GM23338 (cell line): ENCODE data around the gene PTGDS.

Source experiments
- CREB1 ChIP-seq: fragments of 250-450 bp; sonication (Bioruptor Pico); IDR thresholded peaks from 2 replicates; pipeline ENCODE4 v1.5.0; 2020; ENCODE audit warnings: low read depth, mild to moderate bottlenecking, moderate library complexity
- EZH2 ChIP-seq: fragments of 200-600 bp; sonication (generic); IDR thresholded peaks from one replicate; pipeline ENCODE4 v1.8.0; 2017; ENCODE audit warnings: antibody characterized with exemption, mild to moderate bottlenecking, low read depth; ENCODE audit not compliant: unreplicated experiment
- EZH2phosphoT487 ChIP-seq: fragments of 200-600 bp; sonication (generic); IDR thresholded peaks from one replicate; pipeline ENCODE4 v1.8.1; 2018; ENCODE audit warnings: antibody characterized with exemption; ENCODE audit not compliant: unreplicated experiment
- JUNB ChIP-seq: IDR thresholded peaks from one replicate; pipeline ENCODE4 v1.6.1; 2016; ENCODE audit warnings: antibody characterized with exemption; ENCODE audit not compliant: unreplicated experiment
- NANOG ChIP-seq: IDR thresholded peaks from 2 replicates; pipeline ENCODE4 v1.6.1; 2016; ENCODE audit warnings: antibody characterized with exemption, borderline replicate concordance
- POLR2AphosphoS5 ChIP-seq: IDR thresholded peaks from 2 replicates; pipeline ENCODE4 v1.6.1; 2016; ENCODE audit warnings: antibody characterized with exemption, low read depth
- STAT1 ChIP-seq: IDR thresholded peaks from one replicate; pipeline ENCODE4 v1.6.1; 2016; ENCODE audit warnings: antibody characterized with exemption; ENCODE audit not compliant: unreplicated experiment
- ZNF114 ChIP-seq: fragments of 250-450 bp; sonication (Bioruptor Pico); IDR thresholded peaks from 2 replicates; pipeline ENCODE4 v1.5.0; 2020; ENCODE audit warnings: mild to moderate bottlenecking, moderate library complexity
- ZNF331 ChIP-seq: fragments of 250-450 bp; sonication (Bioruptor Pico); IDR thresholded peaks from 2 replicates; pipeline ENCODE4 v1.5.0; 2020; ENCODE audit warnings: low read depth, mild to moderate bottlenecking, moderate library complexity
- TF ChIP-seq, protein P1 (sequence below), 2 experiments: fragments of 200-600 bp in 1 of 2; sonication (generic) in 1 of 2; conservative IDR thresholded peaks; 2 replicates each; pipeline versions ENCODE4 v1.5.1 to v1.6.1; 2016 to 2017; ENCODE audit warnings: antibody characterized with exemption in 2 of 2, low read depth in 2 of 2, mild to moderate bottlenecking in 2 of 2, moderate library complexity in 1 of 2
- TF ChIP-seq, protein P2 (sequence below): IDR thresholded peaks from one replicate; pipeline ENCODE4 v1.6.1; 2018; ENCODE audit warnings: antibody characterized with exemption; ENCODE audit not compliant: unreplicated experiment
- TF ChIP-seq, protein P3 (sequence below): IDR thresholded peaks from 2 replicates; pipeline ENCODE4 v1.6.1; 2016; ENCODE audit warnings: antibody characterized with exemption

DNA sequence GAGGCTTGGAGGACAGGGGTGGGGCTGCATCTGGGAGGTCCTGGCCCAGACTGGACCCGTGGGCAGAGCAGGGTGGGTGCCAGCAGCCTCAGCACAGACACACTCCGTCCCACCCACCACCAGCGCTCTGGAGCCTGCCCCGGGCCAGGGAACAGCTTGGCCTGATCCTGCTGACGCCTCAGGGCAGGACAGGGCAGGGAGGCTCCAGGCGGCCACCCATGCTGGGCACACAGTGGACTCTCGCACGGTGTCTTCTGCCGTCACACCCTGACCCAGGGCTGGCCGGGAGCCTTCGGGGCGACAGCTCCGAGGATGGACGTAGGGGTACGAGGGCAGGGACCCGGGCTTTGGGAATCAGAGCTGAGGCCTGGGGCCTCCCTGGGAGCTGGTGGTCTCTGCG, 8.2 kb upstream of the PTGDS start:
- TF ChIP-seq, protein P1, sequence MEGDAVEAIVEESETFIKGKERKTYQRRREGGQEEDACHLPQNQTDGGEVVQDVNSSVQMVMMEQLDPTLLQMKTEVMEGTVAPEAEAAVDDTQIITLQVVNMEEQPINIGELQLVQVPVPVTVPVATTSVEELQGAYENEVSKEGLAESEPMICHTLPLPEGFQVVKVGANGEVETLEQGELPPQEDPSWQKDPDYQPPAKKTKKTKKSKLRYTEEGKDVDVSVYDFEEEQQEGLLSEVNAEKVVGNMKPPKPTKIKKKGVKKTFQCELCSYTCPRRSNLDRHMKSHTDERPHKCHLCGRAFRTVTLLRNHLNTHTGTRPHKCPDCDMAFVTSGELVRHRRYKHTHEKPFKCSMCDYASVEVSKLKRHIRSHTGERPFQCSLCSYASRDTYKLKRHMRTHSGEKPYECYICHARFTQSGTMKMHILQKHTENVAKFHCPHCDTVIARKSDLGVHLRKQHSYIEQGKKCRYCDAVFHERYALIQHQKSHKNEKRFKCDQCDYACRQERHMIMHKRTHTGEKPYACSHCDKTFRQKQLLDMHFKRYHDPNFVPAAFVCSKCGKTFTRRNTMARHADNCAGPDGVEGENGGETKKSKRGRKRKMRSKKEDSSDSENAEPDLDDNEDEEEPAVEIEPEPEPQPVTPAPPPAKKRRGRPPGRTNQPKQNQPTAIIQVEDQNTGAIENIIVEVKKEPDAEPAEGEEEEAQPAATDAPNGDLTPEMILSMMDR (conservative IDR thresholded peaks at IDR 0.05; ENCODE audit: low read depth in 2 of 2): no peak
- no peak for TF ChIP-seq EZH2phosphoT487
- no peak for TF ChIP-seq CREB1 (CRISPR knock-in tag)
- no peak for TF ChIP-seq STAT1
- no peak for TF ChIP-seq EZH2
- TF ChIP-seq, protein P2, sequence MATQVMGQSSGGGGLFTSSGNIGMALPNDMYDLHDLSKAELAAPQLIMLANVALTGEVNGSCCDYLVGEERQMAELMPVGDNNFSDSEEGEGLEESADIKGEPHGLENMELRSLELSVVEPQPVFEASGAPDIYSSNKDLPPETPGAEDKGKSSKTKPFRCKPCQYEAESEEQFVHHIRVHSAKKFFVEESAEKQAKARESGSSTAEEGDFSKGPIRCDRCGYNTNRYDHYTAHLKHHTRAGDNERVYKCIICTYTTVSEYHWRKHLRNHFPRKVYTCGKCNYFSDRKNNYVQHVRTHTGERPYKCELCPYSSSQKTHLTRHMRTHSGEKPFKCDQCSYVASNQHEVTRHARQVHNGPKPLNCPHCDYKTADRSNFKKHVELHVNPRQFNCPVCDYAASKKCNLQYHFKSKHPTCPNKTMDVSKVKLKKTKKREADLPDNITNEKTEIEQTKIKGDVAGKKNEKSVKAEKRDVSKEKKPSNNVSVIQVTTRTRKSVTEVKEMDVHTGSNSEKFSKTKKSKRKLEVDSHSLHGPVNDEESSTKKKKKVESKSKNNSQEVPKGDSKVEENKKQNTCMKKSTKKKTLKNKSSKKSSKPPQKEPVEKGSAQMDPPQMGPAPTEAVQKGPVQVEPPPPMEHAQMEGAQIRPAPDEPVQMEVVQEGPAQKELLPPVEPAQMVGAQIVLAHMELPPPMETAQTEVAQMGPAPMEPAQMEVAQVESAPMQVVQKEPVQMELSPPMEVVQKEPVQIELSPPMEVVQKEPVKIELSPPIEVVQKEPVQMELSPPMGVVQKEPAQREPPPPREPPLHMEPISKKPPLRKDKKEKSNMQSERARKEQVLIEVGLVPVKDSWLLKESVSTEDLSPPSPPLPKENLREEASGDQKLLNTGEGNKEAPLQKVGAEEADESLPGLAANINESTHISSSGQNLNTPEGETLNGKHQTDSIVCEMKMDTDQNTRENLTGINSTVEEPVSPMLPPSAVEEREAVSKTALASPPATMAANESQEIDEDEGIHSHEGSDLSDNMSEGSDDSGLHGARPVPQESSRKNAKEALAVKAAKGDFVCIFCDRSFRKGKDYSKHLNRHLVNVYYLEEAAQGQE: no peak
- TF ChIP-seq JUNB: no peak
- TF ChIP-seq POLR2AphosphoS5: no peak
- TF ChIP-seq ZNF114: no peak
- TF ChIP-seq, protein P3, sequence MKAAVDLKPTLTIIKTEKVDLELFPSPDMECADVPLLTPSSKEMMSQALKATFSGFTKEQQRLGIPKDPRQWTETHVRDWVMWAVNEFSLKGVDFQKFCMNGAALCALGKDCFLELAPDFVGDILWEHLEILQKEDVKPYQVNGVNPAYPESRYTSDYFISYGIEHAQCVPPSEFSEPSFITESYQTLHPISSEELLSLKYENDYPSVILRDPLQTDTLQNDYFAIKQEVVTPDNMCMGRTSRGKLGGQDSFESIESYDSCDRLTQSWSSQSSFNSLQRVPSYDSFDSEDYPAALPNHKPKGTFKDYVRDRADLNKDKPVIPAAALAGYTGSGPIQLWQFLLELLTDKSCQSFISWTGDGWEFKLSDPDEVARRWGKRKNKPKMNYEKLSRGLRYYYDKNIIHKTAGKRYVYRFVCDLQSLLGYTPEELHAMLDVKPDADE: no peak
- no peak for TF ChIP-seq NANOG
- no peak for TF ChIP-seq ZNF331 (CRISPR knock-in tag)
